DLD1 (cell line): ENCODE measurements around the gene MICA.
"Not testable (repeated sequence)": the region's sequence is repeated elsewhere in the genome, so short reads cannot be mapped to it uniquely, and the experiment has no call there.

Source experiments
- in situ Hi-C: cut with HindIII; loops from 2 replicates; pipeline ENCODE4 v1.10.0; 2017; ENCODE audit warnings: low sequenced_read_pairs

MICA gene

DNA sequence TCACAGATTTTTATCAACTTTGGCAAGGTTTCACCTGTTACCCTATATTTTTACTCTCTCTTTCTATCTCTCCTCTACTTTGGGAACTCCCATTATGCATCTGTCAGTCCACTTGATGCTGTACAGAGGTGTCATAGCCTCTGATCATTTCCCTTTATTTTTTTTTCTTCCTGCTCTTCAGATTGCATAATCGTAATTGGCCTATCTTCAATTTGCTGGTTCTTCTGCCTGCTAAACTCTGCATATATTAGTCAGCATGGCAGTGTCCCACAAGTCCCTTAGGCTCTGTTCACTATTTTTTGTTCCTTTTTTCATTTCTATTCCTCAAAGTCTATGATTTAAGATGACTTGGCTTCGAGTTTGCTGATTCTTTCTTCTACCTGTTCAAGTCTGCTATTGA lies 49.9 kb downstream of the MICA start:
- in situ Hi-C loops = no loop called here

DNA sequence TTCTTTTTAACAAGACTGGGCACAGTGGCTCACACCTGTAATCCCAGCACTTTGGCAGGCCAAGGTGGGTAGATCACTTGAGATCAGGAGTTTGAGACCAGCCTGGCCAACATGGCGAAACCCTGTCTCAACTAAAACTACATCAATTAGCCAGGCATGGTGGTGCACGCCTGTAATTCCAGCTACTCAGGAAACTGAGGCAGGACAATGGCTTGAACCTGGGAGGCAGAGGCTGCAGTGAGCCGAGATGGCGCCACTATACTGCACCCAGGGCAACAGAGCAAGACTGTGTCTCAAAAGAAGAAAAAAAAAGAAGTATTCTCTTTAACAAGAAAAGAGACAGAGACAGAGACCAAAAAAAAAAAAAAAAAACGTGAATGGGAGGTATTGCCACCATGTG lies 56.5 kb downstream of the MICA start:
- in situ Hi-C loops = not testable (repeated sequence)

DNA sequence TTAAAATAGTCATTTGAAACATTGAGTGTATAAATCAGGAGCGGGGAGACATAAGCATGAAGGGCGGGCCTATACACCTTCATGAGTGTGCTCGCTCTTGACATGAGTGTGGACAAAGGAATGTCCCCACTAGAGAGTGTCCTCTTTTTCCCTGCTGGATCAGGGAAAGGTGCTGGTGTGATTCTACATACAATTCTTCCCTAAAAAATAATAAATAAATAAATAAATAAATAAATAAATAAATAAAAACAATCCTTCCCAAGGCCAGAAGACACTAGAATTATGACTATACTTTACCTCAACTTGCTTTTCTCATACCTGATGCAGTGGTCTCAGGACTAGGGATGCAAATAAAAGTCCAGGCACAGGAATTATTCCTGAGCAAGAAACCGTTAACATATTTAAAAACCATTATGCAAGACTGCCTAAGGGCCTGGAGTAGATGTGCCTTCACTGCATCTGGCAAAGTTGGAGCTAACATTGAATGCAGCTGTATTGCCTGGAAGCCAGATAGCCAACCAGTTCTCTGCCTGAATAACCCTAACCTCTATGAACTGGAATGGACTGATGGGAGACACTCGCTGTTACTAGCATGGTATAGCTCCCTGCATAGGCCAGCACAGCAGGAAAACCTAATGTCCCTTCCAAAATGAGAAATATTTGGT lies 57.1 kb downstream of the MICA start:
- in situ Hi-C loops = no loop called here

DNA sequence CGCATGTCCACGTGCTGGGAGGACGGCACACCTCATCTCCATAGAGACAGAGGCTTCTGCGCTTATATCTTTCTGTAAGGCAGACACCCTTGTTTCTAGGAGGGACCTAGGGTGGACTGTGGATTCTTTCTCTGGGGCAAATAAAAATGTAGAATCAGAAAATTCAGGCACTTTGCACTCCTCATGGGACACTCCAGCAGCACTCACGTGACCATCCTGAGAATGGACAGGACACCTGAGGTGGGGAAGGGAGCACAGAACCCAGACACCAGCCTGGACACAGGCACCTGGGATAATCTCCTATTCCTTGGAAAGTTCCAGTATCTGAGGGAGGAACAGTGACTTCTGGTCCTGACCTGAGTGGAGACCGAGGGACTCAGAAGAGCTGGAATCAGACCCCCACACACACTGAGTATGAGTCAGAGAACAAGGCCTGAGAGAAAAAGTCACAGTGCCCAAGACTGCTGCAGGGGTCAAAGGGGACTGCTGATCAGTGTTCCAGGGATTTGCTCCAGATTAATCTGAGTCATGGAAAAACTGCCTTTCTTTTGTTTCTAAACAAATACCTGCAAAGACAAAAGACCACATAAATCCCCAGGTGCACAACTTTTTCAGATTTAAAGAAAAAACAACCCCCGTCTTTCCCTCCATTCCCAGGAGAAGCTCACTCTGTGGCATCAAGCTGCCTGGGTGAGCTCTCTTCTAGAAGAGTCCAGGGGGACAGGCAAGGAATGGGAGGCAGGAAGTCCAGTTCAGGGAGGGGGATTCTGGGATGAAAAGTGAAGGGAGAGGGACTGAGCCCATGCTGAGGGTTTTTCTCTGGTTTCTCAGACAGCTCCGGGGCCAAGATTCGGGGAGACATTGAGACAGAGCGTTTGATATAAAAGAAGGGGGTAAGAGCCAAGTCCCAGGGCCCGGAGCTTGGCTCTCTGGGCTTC lies 58.9 kb downstream of the MICA start:
- in situ Hi-C loops = no loop called here

DNA sequence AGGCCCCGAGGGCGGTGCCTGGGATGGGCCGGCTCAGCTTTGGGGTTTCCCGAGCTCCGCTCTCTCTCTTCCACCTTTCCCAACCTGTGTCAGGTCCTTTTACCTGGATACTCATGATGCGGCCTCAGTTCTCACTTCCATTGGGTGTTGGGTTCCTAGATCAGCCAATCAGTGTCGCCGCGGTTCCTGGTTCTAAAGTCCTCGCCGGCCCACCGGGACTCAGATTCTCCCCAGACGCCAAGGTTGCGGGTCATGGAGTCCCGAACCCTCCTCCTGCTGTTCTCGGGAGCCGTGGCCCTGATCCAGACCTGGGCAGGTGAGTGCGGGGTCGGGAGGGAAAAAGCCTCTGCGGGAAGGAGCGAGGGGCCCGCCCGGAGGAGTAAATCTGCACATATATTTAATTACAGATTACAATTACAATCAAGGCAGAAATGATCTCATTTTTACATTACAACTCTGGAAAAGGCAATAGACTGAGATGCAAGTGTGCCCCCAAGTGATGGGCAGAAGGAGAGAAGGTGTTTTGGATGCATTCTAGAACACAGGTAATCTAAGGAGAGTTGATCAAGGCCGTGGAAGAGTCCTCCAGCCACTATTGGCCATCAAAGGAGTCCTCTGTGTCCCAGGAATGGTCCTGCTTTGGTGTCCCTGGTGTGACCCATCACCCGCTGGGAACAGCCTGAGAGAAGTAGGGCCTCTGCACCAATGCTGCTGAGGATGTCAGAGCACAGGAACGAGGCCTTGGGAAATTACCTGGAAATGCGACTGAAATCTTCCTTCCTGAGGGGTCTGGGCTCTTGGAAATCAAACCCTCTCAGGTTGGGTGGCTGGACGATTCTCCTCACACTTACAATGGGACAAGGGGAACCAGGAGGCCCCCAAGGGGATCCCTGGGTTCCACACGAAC lies 59.8 kb downstream of the MICA start:
- in situ Hi-C loops = no loop called here

- in situ Hi-C loops = no loop called here
Measured at GRCh38 chr6:31464252-31465184, 61.1 kb downstream of the MICA start.
